Upper lobe of right lung (tissue), 1 donor: Measurements from ENCODE around the gene ASIC2. TPM values are rescaled to one million over a fixed set of nuclear protein-coding genes. Genes with fewer than 3 reads are reported as not detected.

Experiments used
- ATAC-seq: fragments of 200-7000 bp; cut with Tn5 transposase; one replicate; pipeline ENCODE4 v1.9.1; 2020; ENCODE audit warnings: mild to moderate bottlenecking, moderate library complexity
- DNase-seq: peaks from one replicate; pipeline ENCODE4 v3.0.0-alpha.2; 2020
- H3K27ac ChIP-seq: fragments of 200-600 bp; one replicate; pipeline ENCODE4 v1.8.0; 2022
- H3K27me3 ChIP-seq: fragments of 200-600 bp; one replicate; pipeline ENCODE4 v1.8.0; 2022; ENCODE audit warnings: mild to moderate bottlenecking
- H3K36me3 ChIP-seq: fragments of 200-600 bp; one replicate; pipeline ENCODE4 v1.8.0; 2022
- H3K4me1 ChIP-seq: fragments of 200-600 bp; one replicate; pipeline ENCODE4 v1.8.0; 2022
- H3K4me3 ChIP-seq: fragments of 200-600 bp; one replicate; pipeline ENCODE4 v1.8.0; 2022; ENCODE audit warnings: mild to moderate bottlenecking
- H3K9me3 ChIP-seq: fragments of 200-600 bp; one replicate; pipeline ENCODE4 v1.8.0; 2022
- CTCF ChIP-seq: fragments of 200-600 bp; IDR thresholded peaks from one replicate; pipeline ENCODE4 v1.8.0; 2022; ENCODE audit warnings: antibody characterized with exemption
- intact Hi-C: fragments of 100-400 bp; cut with DNase I; formaldehyde crosslinking; loops from one replicate; pipeline ENCODE4 v1.11.0; 2022
- total RNA-seq: library from RNA; stranded (reverse); fragmentation: NEBNext Ultra II Directional; extraction: Animal tissue kit (Norgen Biotek cat#: 25700); gene quantifications from one replicate; pipeline ENCODE4 v1.2.1, GENCODE V29; 2021
- donor health status: DM: no; HTN: yes; CAD: no; lungs with severe emphysema.

The ASIC2 gene
- total RNA-seq, 1 donor from 2014 or later = not detected

GRCh38 chr17:32964541-32964940 lies 328.6 kb downstream of the ASIC2 start:
- no peak for ATAC-seq
- H3K4me1 ChIP-seq = no peaks in the 10 kb centered on the region
- H3K9me3 ChIP-seq = no peaks in the 10 kb centered on the region

More at GRCh38 chr17:32964541-32964940, 328.6 kb downstream of the ASIC2 start:
- H3K4me3 ChIP-seq = no peak overlapping the region
- no peak for DNase-seq
- no peak overlapping the region for H3K27ac ChIP-seq
- H3K27me3 ChIP-seq = peaks cover 7% of the 10 kb centered on the region
- TF ChIP-seq CTCF = no peak
- intact Hi-C loops = no loop called here
- no peaks in the 10 kb centered on the region for H3K36me3 ChIP-seq
